GM12872 (cell line): ENCODE data around the gene ATP2A1.

ENCODE experiments used
- CTCF ChIP-seq: IDR thresholded peaks from 3 replicates; pipeline ENCODE4 v1.5.1; 2011; ENCODE audit warnings: low read depth, mild to moderate bottlenecking, low read length, moderate library complexity; ENCODE audit not compliant: insufficient read depth

The ATP2A1 gene

GRCh38 chr16:28836761-28837064, 41.6 kb upstream of the ATP2A1 start:
- no peak for TF ChIP-seq CTCF

GRCh38 chr16:28837672-28838557, 40.4 kb upstream of the ATP2A1 start:
- TF ChIP-seq CTCF: no peak

- TF ChIP-seq CTCF: no peak
These were observed 39.8 kb upstream of the ATP2A1 start for GRCh38 chr16:28838558-28838918.

- no peak for TF ChIP-seq CTCF
These were observed 39.2 kb upstream of the ATP2A1 start for GRCh38 chr16:28839004-28839639.

GRCh38 chr16:28839899-28840298, 38.4 kb upstream of the ATP2A1 start:
- no peak for TF ChIP-seq CTCF

- no peak for TF ChIP-seq CTCF
These were observed 35.6 kb upstream of the ATP2A1 start for GRCh38 chr16:28842696-28843095.

- no peak for TF ChIP-seq CTCF
These were observed 34.5 kb upstream of the ATP2A1 start for GRCh38 chr16:28843766-28844165.
